Activated naive CD8-positive, alpha-beta T cell (primary cell): Measurements from ENCODE around the gene PTPRZ1.

Source experiments
- H3K27ac Mint-ChIP-seq: one replicate; pipeline ENCODE4 v1.8.0; 2021; ENCODE audit warnings: mixed read lengths
- H3K27me3 Mint-ChIP-seq: one replicate; pipeline ENCODE4 v1.8.0; 2021; ENCODE audit warnings: mixed read lengths
- H3K36me3 Mint-ChIP-seq: one replicate; pipeline ENCODE4 v1.8.0; 2021; ENCODE audit warnings: mixed read lengths
- H3K4me1 Mint-ChIP-seq: one replicate; pipeline ENCODE4 v1.8.0; 2021; ENCODE audit warnings: low read depth, mixed read lengths
- H3K4me3 Mint-ChIP-seq: one replicate; pipeline ENCODE4 v1.8.0; 2021; ENCODE audit warnings: mild to moderate bottlenecking, mixed read lengths
- H3K9me3 Mint-ChIP-seq: one replicate; pipeline ENCODE4 v1.8.0; 2021; ENCODE audit warnings: low read depth, mixed read lengths

Gene PTPRZ1

GRCh38 chr7:122033641-122034040 lies 160.7 kb downstream of the PTPRZ1 start:
- Mint-ChIP-seq H3K27me3 (no peaks in the 10 kb centered on the region), H3K9me3 (no peaks in the 10 kb centered on the region), H3K4me1 (no peaks in the 10 kb centered on the region), H3K36me3 (no peaks in the 10 kb centered on the region), H3K27ac (no peak overlapping the region), H3K4me3 (no peak overlapping the region)

GRCh38 chr7:122035876-122036275 lies 162.9 kb downstream of the PTPRZ1 start:
- Mint-ChIP-seq H3K9me3 (no peaks in the 10 kb centered on the region), H3K27me3 (no peaks in the 10 kb centered on the region), H3K27ac (no peak overlapping the region), H3K36me3 (no peaks in the 10 kb centered on the region), H3K4me1 (no peaks in the 10 kb centered on the region), H3K4me3 (no peak overlapping the region)

DNA sequence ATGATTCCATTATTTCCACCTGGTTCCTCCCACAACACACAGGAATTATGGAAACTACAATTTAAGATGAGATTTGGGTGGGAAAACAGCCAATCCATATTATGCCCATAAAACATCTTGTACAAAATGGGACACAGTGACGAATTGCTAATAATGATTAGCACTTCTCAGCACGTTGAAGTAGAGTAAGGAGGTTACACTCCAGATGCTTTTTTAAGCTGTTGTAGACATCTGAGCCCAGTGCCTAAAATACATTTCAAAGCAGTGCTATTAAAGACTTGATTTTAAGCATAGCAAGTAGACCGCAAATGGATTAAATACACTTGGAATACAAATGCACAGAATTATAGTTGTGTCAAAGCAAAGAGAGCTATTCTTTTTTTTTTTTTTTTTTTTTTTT lies 165.2 kb downstream of the PTPRZ1 start:
- H3K27ac Mint-ChIP-seq = no peak overlapping the region
- no peak overlapping the region for H3K4me3 Mint-ChIP-seq
- no peaks in the 10 kb centered on the region for H3K4me1 Mint-ChIP-seq
- no peaks in the 10 kb centered on the region for H3K36me3 Mint-ChIP-seq
- H3K27me3 Mint-ChIP-seq = no peaks in the 10 kb centered on the region
- no peaks in the 10 kb centered on the region for H3K9me3 Mint-ChIP-seq

DNA sequence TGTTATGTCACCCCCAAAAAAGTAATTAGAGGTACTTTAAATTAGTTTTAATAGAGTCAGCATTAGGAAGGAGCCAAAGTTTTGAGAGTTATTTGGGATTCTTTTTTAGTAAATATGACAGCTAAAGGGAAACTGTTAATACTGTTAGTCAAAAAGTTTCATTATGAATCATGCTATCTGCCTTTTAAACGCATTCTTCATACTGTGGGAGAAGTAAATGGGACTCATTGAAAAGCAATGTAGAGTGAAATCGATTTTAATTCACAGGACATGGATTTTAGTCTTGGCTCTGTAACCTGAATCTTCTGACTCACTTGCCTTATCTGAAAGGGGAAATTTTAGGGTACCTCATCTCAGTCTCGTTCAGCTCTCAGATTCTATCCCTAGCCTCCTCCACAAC lies 165.9 kb downstream of the PTPRZ1 start:
- Mint-ChIP-seq H3K9me3 (no peaks in the 10 kb centered on the region), H3K27ac (no peak overlapping the region), H3K27me3 (no peaks in the 10 kb centered on the region), H3K36me3 (no peaks in the 10 kb centered on the region), H3K4me1 (no peaks in the 10 kb centered on the region), H3K4me3 (no peak overlapping the region)

DNA sequence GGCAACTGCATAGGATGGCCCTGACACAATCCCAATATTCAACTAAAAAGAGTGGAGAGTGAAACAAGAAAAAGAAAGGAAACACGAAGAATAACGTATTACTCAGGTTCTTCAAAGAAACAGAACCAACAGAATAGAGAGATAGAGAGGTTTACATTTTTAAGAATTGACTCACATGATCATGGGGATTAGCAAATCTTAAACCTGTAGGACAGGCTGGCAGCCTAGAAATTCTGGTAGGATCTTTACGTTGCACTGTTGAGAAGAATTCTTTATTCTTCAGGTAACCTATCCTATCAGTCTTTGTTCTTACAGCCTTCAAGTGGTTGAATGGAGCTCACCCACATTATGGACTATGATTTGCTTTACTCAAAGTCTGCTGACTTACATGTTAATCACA lies 167.2 kb downstream of the PTPRZ1 start:
- H3K4me3 Mint-ChIP-seq = no peak overlapping the region
- H3K36me3 Mint-ChIP-seq = no peaks in the 10 kb centered on the region
- no peaks in the 10 kb centered on the region for H3K27me3 Mint-ChIP-seq
- H3K27ac Mint-ChIP-seq = no peak overlapping the region
- H3K4me1 Mint-ChIP-seq = no peaks in the 10 kb centered on the region
- H3K9me3 Mint-ChIP-seq = no peaks in the 10 kb centered on the region

DNA sequence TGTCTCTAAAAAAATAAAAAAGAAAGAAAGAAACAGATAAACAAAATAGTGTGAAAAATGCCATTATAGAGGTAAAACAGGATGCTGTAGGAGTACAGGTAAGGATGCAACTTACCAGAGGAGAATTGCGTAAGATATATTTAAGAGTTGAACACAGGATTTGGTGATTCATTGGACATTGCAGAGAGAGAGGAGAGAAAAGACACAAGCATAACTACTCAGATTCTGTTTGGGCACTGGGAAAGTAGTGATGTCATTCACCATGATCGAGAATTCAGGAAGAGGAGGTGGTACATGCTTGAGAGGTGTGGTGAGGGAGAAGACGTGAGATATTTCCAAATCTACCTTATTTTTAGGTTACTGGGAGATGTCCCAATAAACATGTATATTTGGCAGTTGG lies 173.4 kb downstream of the PTPRZ1 start:
- H3K4me1 Mint-ChIP-seq = no peaks in the 10 kb centered on the region
- H3K36me3 Mint-ChIP-seq = no peaks in the 10 kb centered on the region
- H3K27me3 Mint-ChIP-seq = peaks cover 3% of the 10 kb centered on the region
- H3K4me3 Mint-ChIP-seq = no peak overlapping the region
- no peaks in the 10 kb centered on the region for H3K9me3 Mint-ChIP-seq
- H3K27ac Mint-ChIP-seq = no peak overlapping the region

- Mint-ChIP-seq H3K27me3 (peaks cover 3% of the 10 kb centered on the region), H3K36me3 (no peaks in the 10 kb centered on the region), H3K9me3 (no peaks in the 10 kb centered on the region), H3K27ac (no peak overlapping the region), H3K4me1 (no peaks in the 10 kb centered on the region), H3K4me3 (no peak overlapping the region)
Measured at GRCh38 chr7:122054393-122054792, 181.4 kb downstream of the PTPRZ1 start.

GRCh38 chr7:122055073-122055472 lies 182.1 kb downstream of the PTPRZ1 start:
- Mint-ChIP-seq H3K27ac (no peak overlapping the region), H3K9me3 (no peaks in the 10 kb centered on the region), H3K36me3 (no peaks in the 10 kb centered on the region), H3K4me1 (no peaks in the 10 kb centered on the region), H3K4me3 (no peak overlapping the region), H3K27me3 (peaks cover 3% of the 10 kb centered on the region)

GRCh38 chr7:122056977-122057376 lies 184.0 kb downstream of the PTPRZ1 start:
- no peaks in the 10 kb centered on the region for H3K27me3 Mint-ChIP-seq
- H3K4me1 Mint-ChIP-seq = no peaks in the 10 kb centered on the region
- H3K36me3 Mint-ChIP-seq = no peaks in the 10 kb centered on the region
- no peak overlapping the region for H3K4me3 Mint-ChIP-seq
- no peak overlapping the region for H3K27ac Mint-ChIP-seq
- no peaks in the 10 kb centered on the region for H3K9me3 Mint-ChIP-seq

- no peaks in the 10 kb centered on the region for H3K36me3 Mint-ChIP-seq
- no peaks in the 10 kb centered on the region for H3K9me3 Mint-ChIP-seq
- no peaks in the 10 kb centered on the region for H3K27me3 Mint-ChIP-seq
- no peak overlapping the region for H3K4me3 Mint-ChIP-seq
- H3K27ac Mint-ChIP-seq = no peak overlapping the region
- no peaks in the 10 kb centered on the region for H3K4me1 Mint-ChIP-seq
Measured at GRCh38 chr7:122059542-122059941, 186.6 kb downstream of the PTPRZ1 start.

DNA sequence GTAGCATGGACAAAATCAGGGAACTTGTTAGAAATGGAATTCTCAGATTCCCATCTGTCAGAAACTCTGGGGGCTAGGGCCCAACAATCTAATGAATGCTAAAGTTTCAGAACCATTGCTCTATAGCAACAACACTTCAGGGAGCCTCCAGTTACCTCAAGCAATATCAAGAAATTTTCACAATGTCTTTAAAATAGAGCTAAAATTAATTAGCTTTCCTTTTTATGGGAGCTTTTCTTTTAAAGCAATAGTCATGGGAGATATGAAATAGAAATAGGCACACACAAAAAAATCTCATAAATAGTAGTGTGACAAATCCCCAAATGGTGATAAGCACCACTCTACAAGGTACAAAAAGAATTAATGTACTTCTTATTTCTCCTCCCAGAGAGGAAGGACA lies 190.2 kb downstream of the PTPRZ1 start:
- Mint-ChIP-seq H3K9me3 (no peaks in the 10 kb centered on the region), H3K4me1 (no peaks in the 10 kb centered on the region), H3K36me3 (no peaks in the 10 kb centered on the region), H3K27ac (no peak overlapping the region), H3K27me3 (no peaks in the 10 kb centered on the region), H3K4me3 (no peak overlapping the region)

- Mint-ChIP-seq H3K27me3 (no peaks in the 10 kb centered on the region), H3K4me1 (no peaks in the 10 kb centered on the region), H3K36me3 (no peaks in the 10 kb centered on the region), H3K9me3 (no peaks in the 10 kb centered on the region), H3K4me3 (no peak overlapping the region), H3K27ac (no peak overlapping the region)
Measured at GRCh38 chr7:122064971-122065370, 192.0 kb downstream of the PTPRZ1 start.

DNA sequence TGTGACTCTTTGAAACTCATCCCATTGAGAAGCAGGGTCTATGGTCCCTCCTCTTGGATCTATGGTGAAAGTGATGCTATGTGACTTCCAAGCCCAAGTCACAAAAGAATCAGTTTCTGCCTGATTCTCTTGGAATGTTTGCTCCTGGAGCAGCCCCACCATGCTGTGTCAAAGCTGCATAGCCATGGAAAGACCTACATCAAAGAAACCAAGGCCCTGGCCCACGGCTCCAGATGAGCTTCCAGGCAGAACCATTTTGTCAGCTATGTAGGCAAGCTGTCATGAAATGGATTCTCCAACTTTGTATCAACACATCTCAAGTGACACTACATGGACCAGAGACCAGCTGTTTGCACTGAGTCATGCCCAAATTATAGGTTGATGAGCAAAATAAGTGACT lies 194.1 kb downstream of the PTPRZ1 start:
- no peak overlapping the region for H3K4me3 Mint-ChIP-seq
- H3K27me3 Mint-ChIP-seq = no peaks in the 10 kb centered on the region

GRCh38 chr7:122068046-122068445 lies 195.1 kb downstream of the PTPRZ1 start:
- Mint-ChIP-seq H3K27ac (no peak overlapping the region), H3K4me1 (no peaks in the 10 kb centered on the region), H3K9me3 (no peaks in the 10 kb centered on the region), H3K4me3 (no peak overlapping the region), H3K27me3 (no peaks in the 10 kb centered on the region), H3K36me3 (no peaks in the 10 kb centered on the region)

More for the DNA sequence above, 194.1 kb downstream of the PTPRZ1 start:
- no peak overlapping the region for H3K27ac Mint-ChIP-seq
- H3K36me3 Mint-ChIP-seq = no peaks in the 10 kb centered on the region
- no peaks in the 10 kb centered on the region for H3K4me1 Mint-ChIP-seq
- no peaks in the 10 kb centered on the region for H3K9me3 Mint-ChIP-seq

DNA sequence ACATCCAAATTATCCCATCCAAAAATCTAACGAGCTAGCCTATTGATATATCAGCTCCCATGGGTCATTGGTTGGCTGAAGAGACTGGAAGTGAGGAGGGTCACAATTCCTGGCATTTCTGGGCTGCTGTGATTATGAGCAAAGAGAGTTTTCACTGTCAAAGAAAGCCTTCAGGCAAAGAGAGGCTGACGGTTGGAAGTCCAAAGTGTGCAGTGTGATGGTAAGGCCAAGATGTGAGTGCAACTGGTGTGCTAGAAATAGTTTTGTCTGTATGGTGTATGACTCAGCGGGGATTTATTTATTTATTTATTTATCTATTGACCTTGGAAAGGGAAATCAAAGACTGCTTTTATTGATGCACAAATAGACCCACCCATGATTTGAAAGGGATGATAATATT lies 196.0 kb downstream of the PTPRZ1 start:
- no peaks in the 10 kb centered on the region for H3K4me1 Mint-ChIP-seq
- H3K4me3 Mint-ChIP-seq = no peak overlapping the region
- H3K27ac Mint-ChIP-seq = no peak overlapping the region
- H3K9me3 Mint-ChIP-seq = no peaks in the 10 kb centered on the region
- no peaks in the 10 kb centered on the region for H3K36me3 Mint-ChIP-seq
- no peaks in the 10 kb centered on the region for H3K27me3 Mint-ChIP-seq

DNA sequence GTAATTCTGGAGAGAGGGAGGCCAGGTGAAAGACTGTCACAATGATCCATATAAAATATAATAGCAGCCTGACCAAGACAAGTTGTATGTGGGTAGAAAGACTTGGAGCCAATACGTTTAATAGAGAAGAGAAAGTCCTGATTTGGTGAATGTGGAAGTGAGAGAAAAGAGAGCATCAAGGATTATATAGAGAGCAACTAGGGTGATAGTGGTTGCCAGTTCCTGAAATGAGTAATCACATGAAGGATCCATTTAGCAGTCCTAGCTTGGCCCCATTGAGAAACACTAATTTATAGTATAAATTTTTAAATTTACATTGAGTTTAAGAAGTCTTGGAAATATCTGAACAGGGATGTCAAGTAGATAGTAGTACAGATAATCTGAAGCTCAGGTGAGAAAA lies 197.1 kb downstream of the PTPRZ1 start:
- Mint-ChIP-seq H3K27ac (no peak overlapping the region), H3K4me3 (no peak overlapping the region), H3K4me1 (no peaks in the 10 kb centered on the region), H3K9me3 (no peaks in the 10 kb centered on the region), H3K27me3 (no peaks in the 10 kb centered on the region), H3K36me3 (no peaks in the 10 kb centered on the region)

- no peak overlapping the region for H3K4me3 Mint-ChIP-seq
- H3K4me1 Mint-ChIP-seq = no peaks in the 10 kb centered on the region
- H3K36me3 Mint-ChIP-seq = peaks cover 2% of the 10 kb centered on the region
- no peak overlapping the region for H3K27ac Mint-ChIP-seq
- no peaks in the 10 kb centered on the region for H3K27me3 Mint-ChIP-seq
- H3K9me3 Mint-ChIP-seq = peaks cover 3% of the 10 kb centered on the region
Measured at GRCh38 chr7:122070834-122071233, 197.9 kb downstream of the PTPRZ1 start.
